Measurements from ENCODE around the gene NDEL1.

Gene NDEL1

DNA sequence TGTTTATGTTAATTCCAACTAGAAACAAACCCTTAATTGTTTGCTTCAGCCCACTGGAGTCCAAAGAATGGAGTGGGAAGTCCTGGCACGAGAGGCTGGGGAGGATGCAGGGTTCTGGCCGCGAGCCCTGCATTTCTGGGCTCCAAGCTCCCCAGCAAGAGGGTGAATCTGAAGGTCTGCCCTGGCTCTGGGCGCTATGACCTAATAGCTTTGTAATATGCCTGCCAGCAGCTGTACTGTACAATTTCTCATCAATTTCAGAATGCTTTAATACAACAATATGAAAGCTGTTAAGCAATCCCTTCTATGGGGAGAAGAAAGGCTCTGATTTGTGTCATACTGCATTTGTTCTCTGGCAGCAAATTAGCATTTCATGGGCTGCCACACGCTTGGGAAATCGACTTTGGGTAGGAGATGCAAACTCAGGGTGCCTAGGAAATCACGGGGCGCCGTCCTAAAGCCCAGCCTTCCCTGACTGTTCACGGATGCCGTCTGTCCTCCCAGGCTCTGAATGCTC is 43.8 kb downstream of the NDEL1 start:
- DNase-seq (ENCODE audit: low spot score), result peak; percentile 31

DNA sequence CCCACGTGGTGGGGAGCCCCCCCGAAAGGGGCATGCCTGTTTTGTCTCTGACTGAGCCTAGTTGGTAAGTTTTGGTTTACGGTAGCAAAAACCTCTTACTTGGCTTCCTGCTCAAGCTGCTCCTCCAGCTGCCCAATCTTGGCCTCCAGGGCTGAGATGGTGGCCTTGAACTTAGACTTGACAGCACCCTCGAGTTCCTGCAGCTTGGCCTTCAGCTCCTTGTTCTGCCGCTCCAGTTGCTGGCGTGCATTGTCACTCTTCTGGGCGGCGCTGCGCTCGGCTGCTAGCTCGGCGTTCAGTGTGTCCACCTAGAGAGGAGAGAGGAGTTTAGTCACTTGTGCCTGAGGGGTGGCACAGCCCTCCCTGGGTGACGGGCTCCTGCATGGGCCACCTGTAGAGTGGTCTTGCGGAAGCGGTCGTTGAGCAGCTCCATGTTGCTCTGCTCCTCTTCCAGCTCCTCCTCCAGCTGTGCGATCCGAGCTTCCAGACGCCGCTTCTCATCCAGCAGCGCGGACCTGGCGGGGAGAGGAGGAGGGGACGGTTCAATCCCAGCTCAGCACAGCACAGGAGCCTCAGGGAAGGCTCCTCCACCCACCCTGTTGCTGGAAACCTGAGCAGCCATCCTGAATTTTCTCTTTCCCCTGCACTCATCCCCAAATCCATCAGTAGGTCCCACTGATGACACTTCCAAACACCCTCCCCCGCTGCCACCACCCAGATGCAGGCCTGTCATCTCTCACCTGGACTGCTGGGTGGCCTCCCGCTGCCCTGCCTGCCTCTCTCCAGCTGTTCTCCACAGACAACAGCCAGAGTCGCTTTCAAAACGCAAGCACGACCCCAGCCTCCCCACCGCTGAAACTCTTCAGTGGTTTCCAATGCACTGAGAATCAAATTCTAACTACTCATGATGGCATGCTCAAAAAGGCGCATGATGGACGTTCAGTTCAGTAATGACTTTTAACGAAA is 44.6 kb downstream of the NDEL1 start:
- no peak for DNase-seq (ENCODE audit: low spot score)

DNA sequence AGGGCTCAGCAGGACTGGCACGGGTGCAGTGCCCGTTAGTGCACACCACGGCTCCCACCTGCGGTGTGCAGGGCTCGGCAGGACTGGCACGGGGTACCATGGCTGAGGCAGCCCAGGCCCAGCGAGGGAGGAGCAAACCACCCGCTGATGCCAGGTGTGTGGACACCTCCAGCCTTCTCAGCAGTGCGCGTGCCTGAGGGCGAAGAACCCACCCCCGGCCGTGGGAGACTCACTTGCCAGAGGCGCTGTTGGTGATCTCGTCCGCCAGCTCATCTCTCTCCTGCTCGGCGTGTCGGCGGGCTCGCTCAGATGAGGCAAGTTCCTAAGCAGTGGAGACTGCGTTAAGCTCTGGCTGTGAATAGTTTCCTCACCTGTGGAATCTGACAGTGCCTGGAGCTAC is 45.4 kb downstream of the NDEL1 start:
- no peak for DNase-seq (ENCODE audit: low spot score)

DNA sequence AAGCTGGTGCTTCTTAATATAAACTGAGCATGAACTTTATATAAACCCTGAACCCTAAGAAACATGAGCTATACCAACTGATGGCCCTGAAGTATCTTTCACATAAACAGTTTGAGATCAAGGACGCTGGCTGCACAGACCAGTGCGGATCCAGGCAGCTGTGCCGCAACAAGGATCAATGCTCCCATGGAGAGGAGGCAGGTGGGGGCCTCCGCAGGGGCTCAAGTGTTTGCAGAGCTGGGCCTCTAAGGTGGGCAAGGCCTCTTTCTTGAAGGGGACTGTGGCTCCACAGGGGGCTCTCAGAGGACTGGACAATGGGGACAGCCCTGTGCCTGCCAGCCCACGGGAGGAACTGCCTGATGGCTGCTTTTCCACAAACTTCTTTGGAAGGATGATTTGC is 46.0 kb downstream of the NDEL1 start:
- no peak for DNase-seq (ENCODE audit: low spot score)

DNA sequence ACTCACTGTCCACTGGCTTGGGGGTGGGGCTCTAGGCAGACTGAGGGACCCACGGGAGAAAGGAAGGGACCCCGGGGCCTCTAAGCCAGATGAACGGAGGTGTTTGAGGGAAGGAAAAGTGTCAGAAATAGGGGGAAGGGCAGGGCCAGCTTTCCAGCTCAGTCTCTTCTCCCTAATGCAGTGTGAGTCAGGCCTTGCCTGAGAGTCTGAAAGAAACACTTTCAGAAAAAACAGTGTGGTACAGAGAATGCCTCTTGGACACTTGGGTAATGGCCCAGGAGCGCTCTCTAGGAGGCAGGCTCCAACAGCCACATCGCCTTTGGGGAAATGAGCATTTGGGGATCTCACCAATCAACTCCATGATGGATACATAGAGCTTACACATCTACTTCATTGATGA is 46.9 kb downstream of the NDEL1 start:
- DNase-seq (ENCODE audit: low spot score), result no peak

DNA sequence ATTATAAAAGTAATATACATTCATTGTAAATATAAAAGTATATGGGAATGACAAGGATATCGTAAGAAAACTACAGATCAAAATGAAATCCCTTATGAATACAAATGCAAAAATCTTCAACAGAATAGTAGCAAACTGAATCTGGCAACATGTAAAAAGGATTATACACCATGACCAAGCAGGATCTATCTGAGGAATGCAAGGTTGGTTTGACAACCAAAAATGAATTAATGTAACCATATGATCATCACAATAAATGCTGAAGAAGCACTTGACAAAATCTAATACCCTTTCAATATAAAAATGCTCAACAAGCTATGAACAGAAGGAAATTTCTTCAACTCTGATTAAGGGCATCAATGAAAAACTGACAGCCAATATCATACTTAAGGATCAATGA is 48.8 kb downstream of the NDEL1 start:
- DNase-seq (ENCODE audit: low spot score), result no peak

DNA sequence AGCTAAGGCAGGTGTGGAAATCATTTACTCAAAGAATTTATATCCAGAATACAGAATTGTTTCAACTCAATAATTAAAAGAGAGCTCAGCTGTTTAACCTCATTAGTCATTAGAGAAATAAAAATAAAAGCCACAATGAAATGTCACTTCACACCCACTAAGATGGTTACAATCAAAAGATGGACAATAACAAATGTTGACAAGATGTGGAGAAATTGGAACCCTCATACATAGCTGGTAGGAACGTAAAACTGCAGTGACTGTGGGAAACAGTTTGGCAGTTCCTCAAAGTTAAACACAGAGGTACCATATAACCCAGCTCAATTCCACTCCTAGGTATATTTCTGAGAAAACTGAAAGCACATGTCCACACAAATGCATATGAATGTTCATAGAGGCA is 49.8 kb downstream of the NDEL1 start:
- DNase-seq (ENCODE audit: low spot score), result no peak

DNA sequence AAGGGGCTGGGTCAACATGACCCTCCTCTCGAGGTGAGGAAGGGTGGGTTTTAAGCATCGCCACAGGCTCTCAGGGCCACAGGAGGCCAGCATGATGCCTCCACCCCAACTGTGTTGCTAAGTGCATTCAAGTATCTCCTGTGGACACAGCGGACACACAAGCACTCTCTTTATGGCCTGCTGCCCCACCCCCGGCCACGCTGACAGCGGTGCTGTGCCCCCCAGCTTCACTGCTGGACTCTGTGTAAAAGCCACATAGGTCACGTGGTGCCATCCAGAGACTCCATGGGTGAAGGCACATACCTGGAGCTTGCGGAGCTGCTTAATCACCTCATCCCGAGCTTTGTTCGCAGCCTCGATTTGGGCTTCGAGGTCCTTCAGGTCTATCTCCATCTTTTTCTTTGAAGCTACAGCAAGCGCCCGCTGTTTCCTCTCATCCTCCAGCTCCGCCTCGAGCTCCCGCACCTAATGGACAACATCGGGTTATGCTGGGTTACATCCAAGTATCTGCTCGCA is 51.5 kb downstream of the NDEL1 start:
- DNase-seq (ENCODE audit: low spot score), result no peak

DNA sequence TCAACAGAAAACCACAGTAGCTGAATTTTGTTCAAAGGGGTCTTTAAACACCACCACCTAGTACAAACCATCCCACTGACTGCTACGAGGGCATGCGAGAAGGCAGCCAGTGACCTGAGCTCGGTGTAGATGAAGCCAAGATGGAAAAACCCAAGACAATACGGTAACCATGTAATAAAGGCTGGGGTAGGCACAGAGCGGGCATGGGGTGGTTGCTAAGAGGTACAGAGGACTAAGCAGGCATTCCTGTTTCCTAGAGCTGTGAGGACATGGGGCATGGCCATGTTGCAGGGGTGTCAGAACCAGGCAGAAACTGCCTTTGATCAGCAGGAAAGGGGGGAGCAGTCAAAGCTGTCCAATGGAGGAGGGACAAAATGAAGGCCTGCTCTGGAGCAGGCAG is 52.1 kb downstream of the NDEL1 start:
- no peak for DNase-seq (ENCODE audit: low spot score)

DNA sequence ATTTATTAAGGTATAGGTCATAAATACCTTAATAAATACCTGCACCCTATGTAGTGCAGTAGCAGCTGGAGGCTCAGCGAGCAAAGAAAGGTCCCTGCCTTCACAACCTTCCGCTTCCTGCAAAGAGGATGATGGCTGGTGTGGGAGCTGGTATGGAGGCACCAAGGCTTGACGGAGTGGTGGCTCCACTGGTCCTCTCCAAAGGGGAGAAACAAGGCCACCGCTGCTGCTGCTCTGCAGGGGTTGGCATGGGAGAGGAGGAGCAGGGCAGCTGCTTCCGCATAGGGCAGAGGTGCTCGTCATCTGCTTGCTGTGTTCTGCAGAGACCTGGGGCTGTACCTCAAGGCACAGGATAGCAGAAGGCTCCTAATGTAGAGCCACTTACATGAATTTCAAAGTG is 52.8 kb downstream of the NDEL1 start:
- no peak for DNase-seq (ENCODE audit: low spot score)

DNA sequence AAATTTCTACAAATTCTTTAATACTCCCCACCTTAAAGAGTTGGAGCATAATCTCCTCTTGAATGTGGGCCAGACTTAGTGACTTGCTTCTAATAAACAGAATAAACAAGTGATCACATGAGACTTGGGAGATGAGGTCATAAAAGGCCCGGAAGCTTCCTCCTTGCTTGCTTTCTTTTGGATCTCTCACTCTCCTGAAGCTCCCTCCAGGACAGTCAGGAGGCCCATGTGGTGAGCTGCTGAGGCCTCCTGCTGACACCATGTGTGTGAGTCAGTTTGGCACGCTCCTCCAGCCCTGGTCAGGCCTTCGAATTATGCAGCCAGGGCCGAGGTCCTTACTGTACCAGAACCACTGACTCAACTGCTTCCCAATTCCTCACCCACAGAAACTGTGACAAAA is 53.2 kb downstream of the NDEL1 start:
- DNase-seq (ENCODE audit: low spot score), result no peak

DNA sequence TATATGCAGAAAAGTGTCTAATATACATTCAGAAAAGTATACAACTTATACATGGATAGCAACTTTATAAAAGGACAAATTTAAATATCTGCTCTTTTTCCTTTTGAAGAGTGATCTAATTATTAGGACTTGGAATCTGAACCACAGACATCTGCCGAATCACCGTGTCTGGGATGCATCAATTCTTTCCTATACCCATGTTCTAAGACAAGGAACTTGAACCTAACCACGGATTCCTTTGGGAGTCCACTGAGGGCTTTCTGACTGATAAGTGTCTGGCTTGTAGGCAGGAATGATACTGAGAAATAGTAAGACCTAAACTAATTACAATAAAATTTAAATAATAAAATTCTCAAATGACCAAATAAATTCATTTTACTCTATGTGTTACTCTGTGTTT is 54.2 kb downstream of the NDEL1 start:
- DNase-seq (ENCODE audit: low spot score), result no peak

DNA sequence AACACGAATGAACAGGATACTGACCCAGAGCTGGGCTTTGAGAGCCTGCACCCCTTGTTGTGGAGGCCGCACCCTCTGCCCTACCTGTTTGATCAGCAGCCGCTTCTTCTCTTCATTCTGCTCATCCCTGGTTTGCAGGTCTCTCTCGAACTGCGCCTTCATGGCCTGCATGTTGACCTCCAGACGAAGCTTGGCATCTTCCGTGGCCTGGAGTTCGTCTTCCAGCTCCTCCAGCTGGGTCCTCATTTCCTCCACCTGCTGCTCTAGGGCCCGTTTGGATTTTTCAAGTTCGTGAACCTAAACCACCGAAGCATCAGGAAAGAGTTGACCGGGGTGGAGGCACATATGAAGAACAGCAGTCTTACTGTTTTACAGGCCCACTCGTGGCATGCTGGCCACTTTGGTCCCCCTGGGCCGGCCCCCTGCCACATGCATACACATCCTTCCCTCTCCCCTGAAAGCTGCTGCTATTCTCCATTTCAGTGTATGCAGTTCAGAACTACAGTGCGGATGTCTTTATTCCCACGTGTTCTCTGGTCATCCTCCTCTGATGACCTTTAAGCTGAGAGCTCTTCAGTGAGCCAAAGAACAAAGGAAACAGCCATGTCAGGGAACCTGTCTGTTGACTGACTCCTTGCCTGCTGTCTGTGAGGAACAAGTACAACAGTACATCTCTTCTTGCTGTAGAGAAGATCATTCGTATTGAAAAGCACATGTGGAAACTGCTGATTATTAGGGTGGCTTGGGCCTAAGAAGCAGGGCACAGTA is 54.8 kb downstream of the NDEL1 start:
- DNase-seq (ENCODE audit: low spot score), result no peak

DNA sequence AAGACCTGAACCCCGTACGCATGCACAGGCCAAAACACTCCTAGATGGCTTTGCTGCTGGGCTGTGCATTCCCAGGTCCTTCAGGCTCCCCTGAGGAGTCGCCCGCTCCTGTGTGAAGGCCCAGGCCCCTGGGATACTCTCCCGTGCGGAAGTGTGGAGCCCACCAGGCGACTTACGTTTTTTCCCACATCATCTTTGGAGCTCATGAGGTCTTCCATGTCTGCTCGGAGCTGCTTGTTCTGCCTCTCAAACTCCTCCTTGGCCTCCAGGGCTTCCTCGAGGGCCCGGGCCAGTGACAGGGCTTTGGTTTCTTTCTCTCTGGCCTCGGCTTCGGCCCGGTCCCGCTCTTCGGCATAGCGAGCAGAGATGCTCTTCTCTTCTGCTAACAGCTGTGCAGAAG is 56.4 kb downstream of the NDEL1 start:
- DNase-seq (ENCODE audit: low spot score), result no peak

DNA sequence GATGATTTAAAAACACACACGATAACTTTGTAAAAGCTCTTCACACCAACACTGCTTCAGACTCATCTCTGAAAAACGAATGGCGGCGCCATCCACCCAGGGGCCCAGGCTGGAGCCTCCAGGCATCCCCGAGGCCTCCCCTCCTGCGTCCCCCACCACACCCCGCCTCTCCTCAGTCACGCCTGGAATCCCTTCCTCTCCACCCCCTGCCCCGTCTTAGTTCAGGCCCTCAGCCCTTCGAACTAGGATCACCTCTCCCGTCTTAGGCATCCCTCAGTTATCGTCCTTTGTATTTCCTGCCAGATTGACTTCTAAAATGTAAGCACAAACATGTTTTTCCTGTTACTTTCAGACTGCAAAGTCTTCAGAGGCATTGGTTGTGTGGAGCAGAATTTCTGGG is 58.3 kb downstream of the NDEL1 start:
- no peak for DNase-seq (ENCODE audit: low spot score)

DNA sequence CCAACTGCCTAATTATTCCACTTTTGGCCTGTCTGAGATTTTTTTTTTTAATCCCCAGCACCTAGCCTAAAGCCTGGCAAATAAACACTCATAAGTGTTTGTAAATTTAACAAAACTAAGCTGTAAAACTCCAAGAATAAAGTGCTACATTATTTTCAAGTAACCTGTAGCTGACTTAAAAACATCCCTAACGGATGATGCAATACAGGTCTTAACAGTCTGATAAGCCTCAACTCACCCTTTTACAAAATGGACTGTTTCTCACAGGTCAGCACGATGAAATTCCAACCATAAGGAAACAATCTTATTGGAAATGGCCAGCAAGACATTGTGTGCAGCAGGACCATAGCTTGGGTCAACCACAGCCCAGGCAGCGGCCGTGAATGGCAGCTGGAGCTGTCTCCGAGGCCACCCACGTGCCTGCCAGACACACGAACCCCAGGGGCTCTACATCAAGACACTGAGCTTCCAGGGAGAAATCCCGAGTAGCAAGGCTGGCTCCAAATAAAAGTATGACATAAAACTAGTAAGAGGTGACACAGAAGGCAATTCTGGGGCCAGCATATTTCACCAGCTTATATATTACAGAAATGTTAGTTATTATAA is 58.9 kb downstream of the NDEL1 start:
- DNase-seq (ENCODE audit: low spot score), result no peak

DNA sequence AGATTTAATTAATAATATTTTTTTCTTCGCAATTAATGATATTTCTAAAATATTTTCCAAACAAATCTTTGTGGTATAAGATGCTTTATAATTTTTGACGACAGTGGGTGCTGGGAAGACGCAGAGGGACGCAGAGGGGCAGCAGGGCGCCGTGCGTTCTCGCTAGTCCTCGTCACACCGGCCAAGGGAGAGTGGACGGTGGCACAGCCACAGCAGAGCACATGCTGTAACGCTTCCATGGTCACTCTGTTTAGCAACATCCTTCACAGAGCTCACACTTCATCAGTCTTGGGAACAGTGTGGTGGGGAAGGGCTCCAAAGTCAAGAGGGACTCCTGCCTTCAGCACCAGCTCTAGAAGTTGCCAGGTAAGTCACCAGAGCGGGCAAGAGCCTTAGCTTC is 60.4 kb downstream of the NDEL1 start:
- no peak for DNase-seq (ENCODE audit: low spot score)

DNA sequence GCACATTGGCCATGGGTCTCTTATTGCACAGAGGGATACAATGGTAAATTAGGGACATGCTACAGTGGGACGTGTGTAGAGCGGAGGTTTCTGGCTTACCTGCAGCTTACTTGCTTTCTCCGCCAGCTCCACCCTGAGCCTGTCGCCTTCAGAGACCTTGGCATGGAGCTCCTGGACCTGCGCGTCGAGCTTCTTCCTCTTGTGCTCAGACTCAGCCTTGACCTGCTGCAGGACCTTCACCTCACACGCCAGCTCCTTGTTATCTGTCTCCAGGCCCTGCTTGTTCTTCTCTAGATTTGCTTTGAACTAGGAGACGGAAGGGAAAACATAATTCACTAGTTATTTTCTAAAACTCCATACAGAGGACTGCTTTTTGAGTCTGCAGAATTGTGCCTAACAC is 63.5 kb downstream of the NDEL1 start:
- no peak for DNase-seq (ENCODE audit: low spot score)

DNA sequence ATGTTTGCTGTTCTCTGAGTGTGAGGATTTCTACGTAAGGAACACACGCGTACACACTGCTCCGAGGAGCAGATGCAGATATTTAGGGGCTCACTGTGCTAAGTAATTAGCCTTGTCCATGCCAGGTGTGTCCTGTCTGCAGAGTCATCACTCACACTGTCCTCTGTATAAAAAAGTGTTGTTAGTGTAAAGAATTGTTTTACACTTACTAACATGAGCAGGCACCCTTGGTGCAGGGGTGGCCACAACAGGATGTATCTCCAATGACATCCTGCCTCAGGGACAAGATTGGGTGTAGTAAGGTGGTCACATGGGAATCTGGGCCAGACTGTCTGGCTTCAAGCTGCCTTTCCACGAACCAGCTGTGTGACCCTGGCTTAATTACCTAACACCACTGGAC is 63.9 kb downstream of the NDEL1 start:
- DNase-seq (ENCODE audit: low spot score), result no peak

DNA sequence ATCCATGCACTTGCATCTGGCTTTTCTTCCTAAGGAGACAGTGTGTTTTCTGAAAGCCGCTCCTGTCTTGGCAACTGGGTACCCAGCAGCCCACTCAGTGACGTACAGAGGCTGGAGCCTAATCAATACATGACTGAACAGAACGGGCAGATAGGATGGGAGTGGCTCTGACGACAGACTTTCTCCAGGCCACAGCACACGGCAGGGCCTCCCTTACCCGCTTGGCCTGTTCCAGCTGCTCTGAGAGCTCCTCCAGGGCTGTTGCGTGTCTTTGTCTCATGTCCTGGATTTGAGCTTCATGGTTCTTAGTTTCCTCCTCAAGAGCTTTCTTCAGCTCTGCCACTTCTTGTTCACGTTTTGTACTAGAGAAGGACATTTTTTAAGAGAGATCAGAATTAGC is 64.9 kb downstream of the NDEL1 start:
- DNase-seq (ENCODE audit: low spot score), result no peak

DNA sequence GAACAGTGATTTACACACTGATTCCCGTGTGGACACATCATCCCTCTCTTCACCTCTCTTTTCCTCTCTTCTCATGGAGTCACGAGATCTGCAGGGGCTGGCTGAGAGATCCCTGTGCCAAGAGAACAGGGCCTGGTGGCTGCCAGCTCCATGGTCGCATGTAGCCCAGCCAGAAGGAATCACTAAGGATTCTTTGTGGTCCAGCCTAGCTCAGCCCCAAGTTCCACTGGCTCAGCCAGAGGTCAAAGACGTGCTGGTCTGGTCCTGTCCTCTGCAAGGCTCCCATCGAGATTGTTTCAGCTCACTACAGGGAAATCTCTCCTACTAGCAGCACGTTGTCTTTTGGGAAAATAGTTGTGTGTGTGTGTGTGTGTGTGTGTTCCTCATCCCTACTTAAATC is 66.4 kb downstream of the NDEL1 start:
- DNase-seq (ENCODE audit: low spot score), result no peak

DNA sequence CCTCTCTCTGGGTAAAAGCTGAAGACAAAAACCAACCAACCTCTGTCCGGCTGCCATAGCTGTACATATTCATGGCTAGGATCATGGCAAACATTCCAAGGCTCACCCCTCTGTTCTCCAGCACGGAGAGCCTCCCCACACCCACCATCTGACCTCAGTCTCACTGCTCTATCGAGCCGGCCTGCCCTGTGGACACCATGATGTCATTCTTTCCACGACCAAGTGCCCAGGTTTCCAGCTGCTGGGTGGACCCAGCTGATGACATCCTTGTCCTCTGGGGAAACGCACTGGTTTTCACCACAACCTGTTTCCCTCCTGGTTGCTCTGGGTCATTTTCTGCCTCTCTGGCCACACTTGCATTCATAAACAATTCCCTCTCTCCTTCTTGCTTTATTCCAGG is 67.7 kb downstream of the NDEL1 start:
- no peak for DNase-seq (ENCODE audit: low spot score)

DNA sequence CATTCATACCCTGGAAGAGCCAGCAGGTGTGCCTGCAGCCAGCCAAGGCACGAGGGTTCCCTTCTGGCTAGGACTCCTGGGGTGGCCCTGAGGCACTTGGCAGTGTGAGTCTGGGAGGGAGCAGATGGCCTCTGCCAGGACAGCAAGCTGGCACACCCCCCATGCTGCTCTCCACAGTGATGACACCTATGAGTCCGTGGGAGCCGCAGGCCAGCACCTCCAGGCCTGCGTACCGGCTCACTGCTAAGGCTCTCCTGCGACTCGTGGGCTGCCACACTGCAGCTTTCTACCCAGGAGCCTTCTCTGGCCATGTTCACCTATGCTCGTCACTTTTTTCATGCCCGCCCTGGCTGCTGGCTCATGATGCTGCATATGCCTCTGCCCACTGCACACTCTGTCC is 68.1 kb downstream of the NDEL1 start:
- DNase-seq (ENCODE audit: low spot score), result no peak
